Lung (tissue), 12 donors: Measurements from ENCODE around the gene SON. TPM values are rescaled to one million over a fixed set of nuclear protein-coding genes. Genes with fewer than 3 reads are reported as not detected.

Experiments
- ATAC-seq: fragments of 200-7000 bp; cut with Tn5 transposase; one replicate; pipeline ENCODE4 v1.9.1; 2020; ENCODE audit warnings: moderate number of reproducible peaks; ENCODE audit not compliant: insufficient read depth, low FRiP score
- DNase-seq, 3 donors: peaks; one replicate each; pipeline ENCODE4 v3.0.0-alpha.2; 2013 to 2017
- H3K27ac ChIP-seq, 2 donors: one replicate each; pipeline ENCODE4 v1.5.1; 2013; ENCODE audit warnings: mild to moderate bottlenecking in 2 of 2, moderate library complexity in 2 of 2, control low read depth in 1 of 2, inconsistent platforms in 1 of 2, low read depth in 1 of 2, low read length in 1 of 2
- H3K27me3 ChIP-seq, 3 donors: one replicate each; pipeline ENCODE4 v1.5.1; 2013; ENCODE audit warnings: low read length in 2 of 3; ENCODE audit not compliant: control insufficient read depth in 3 of 3, insufficient read depth in 3 of 3
- H3K36me3 ChIP-seq, 4 donors: one replicate each; pipeline ENCODE4 v1.5.1; 2013; ENCODE audit warnings: low read length in 4 of 4, mild to moderate bottlenecking in 1 of 4, moderate library complexity in 1 of 4; ENCODE audit not compliant: control insufficient read depth in 4 of 4, insufficient read depth in 4 of 4
- H3K4me1 ChIP-seq, 5 donors: one replicate each; pipeline ENCODE4 v1.5.1; 2013; ENCODE audit warnings: low read length in 5 of 5, mild to moderate bottlenecking in 2 of 5, moderate library complexity in 1 of 5; ENCODE audit not compliant: control insufficient read depth in 5 of 5, insufficient read depth in 5 of 5
- H3K4me3 ChIP-seq: one replicate; pipeline ENCODE4 v1.5.1; 2013; ENCODE audit warnings: mild to moderate bottlenecking, control low read depth, moderate library complexity
- H3K9ac ChIP-seq, 2 donors: one replicate each; pipeline ENCODE4 v1.5.1; 2013; ENCODE audit warnings: low read length in 2 of 2, control low read depth in 1 of 2; ENCODE audit not compliant: insufficient read depth in 1 of 2
- H3K9me3 ChIP-seq, 4 donors: one replicate each; pipeline ENCODE4 v1.5.1; 2013; ENCODE audit warnings: low read length in 3 of 4, mild to moderate bottlenecking in 1 of 4, moderate library complexity in 1 of 4; ENCODE audit not compliant: control insufficient read depth in 4 of 4, insufficient read depth in 3 of 4
- WGBS, 2 donors: extraction: QIAGEN DNeasy Blood & Tissue Kit; methylation state at CpG; one replicate each; pipeline ENCODE4 v1.1.7; 2013; 5-methylcytosine and 5-hydroxymethylcytosine counted together
- polyA plus RNA-seq, 2 donors: library from polyadenylated mRNA; stranded (reverse); fragments of 200-250 nt; gene quantifications; one replicate each; pipeline ENCODE4 v1.2.1, GENCODE V29; 2013
- total RNA-seq, 2 donors: library from RNA; depleted of rRNA in 1 of 2; stranded (reverse); fragments of >200 nt in 1 of 2; gene quantifications; one replicate each; pipeline ENCODE4 v1.2.1, GENCODE V29; 2014 to 2021
- TF ChIP-seq, protein P1 (sequence below): IDR thresholded peaks from 2 replicates; pipeline ENCODE4 v1.5.1; 2012; ENCODE audit warnings: mild to moderate bottlenecking; ENCODE audit errors: control extremely low read depth, extremely low read depth
- donor health status: control.
- donor health status: control.
- donor health status: Bipolar disorder and iron deficiency.
- donor health status: healthy.
- donor health status: DM: yes; HTN: yes; CAD: no.

Gene SON
- total and polyA plus RNA-seq, 4 donors, result 100 to 393 (median 192) TPM

DNA sequence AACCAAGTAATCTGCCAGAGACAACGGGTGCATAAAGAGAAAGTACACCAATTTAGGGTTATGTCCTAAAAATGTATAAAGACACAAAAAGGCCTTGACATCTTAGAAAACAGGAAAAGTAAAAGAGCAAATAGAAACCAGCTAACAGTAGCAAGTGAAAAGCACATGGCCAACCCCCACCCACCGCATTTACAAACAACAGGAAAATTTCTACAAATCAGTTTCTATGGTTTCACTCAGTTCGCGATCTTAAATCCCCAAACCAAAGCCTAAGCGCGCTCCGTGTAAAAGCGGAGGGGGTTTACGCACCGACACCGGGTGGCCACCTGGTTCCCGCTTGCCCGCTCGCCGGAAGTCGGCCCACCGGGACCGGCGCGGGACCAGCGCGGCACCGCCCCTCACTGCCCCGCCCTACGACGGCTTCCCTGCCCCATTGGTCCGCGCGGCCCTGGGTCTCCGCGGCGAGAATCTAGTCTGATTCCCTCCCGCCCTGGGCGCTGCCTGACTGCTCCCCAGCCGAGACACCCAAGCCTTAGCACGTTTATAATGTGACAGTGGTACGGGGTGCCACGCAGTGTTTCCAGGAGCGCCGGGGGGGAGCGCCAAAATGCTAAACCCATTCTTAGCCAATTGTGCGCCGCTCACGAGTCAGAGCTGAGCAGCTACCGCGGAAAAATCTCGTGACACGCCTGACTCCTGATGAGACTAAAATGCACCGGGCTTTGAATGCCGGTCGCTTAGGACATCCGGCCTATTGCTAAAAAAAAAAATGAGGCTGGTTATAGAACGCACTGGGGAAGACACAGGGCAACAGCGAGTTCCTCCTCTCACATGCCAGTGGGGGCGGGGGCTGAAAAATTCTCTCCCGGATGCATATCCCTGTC is 840 bp upstream of the SON start, which contains the start of gene GART:
Gene GART (minus strand): TSS at position 362 of the 884 bp plus-strand sequence. CDS start 2,802 bp downstream, outside the sequence.
- TF ChIP-seq, protein P1, sequence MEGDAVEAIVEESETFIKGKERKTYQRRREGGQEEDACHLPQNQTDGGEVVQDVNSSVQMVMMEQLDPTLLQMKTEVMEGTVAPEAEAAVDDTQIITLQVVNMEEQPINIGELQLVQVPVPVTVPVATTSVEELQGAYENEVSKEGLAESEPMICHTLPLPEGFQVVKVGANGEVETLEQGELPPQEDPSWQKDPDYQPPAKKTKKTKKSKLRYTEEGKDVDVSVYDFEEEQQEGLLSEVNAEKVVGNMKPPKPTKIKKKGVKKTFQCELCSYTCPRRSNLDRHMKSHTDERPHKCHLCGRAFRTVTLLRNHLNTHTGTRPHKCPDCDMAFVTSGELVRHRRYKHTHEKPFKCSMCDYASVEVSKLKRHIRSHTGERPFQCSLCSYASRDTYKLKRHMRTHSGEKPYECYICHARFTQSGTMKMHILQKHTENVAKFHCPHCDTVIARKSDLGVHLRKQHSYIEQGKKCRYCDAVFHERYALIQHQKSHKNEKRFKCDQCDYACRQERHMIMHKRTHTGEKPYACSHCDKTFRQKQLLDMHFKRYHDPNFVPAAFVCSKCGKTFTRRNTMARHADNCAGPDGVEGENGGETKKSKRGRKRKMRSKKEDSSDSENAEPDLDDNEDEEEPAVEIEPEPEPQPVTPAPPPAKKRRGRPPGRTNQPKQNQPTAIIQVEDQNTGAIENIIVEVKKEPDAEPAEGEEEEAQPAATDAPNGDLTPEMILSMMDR, result no peak
- no peaks in the 10 kb centered on the region for H3K27me3 ChIP-seq

DNA sequence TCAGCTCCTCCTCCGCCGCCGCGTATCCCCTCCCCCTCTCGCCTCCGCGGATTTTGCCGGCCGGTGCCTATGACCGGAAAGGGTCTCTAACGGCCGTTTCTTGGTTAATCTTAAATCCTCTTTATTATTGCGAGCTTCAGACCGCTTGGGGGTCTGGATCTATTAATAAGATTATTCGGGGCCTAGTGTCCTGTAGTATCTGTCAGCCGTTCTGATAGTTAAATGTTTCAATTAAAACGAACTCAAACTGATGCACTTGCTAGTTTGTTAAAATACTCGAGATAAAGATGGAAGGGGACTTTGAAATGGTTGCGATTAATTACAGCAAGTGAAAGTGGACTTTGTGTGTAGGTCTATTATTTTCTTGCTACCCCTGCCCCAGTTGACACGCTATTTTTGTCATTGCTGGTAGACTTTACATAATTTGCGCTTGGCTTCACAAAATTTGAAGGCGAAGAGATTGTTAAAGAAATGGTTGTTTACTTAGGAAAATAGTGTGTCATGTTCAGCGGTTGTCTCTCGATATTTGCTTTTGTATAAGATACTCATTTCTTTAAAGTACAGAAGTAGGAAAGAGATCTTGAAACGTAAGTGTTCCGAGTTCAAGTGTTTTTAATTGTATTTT is 779 bp downstream of the SON start:
- DNase-seq (peak in 1 of 3 donors; percentile 77), ATAC-seq (peak; percentile 38)
- H3K4me3 ChIP-seq, result peak overlapping the region; percentile 96
- WGBS, 2 donors, result 0 to 1% methylated on average over 26 of the region's 26 CpGs
- TF ChIP-seq, protein P1, result no peak
- peak overlapping the region; percentile 93 to 97 for H3K9ac ChIP-seq
- peaks cover 0 to 24% (median 6%) of the 10 kb centered on the region in 5 donors for H3K4me1 ChIP-seq
- no peaks in the 10 kb centered on the region for H3K9me3 ChIP-seq
- peaks cover 0 to 19% (median 5%) of the 10 kb centered on the region in 4 donors for H3K36me3 ChIP-seq
- no peaks in the 10 kb centered on the region for H3K27me3 ChIP-seq
- H3K27ac ChIP-seq, result peak overlapping the region; percentile 76 to 97

More for the DNA sequence above, 840 bp upstream of the SON start, which contains the start of gene GART:
- Histone ChIP-seq H3K4me1 (peaks cover 0 to 24% (median 6%) of the 10 kb centered on the region in 5 donors), H3K27ac (peak within 1 kb of the TSS; percentile 97 to 99), H3K4me3 (peak within 1 kb of the TSS; percentile 96), H3K9ac (peak within 1 kb of the TSS; percentile 98 to 100), H3K9me3 (no peaks in the 10 kb centered on the region), H3K36me3 (peaks cover under 1 to 21% (median 5%) of the 10 kb centered on the region in 4 donors)
- ATAC-seq (peak; percentile 81), DNase-seq (peak; percentile 86 to 87 (median 87))
- 0 to 1% methylated on average over 56 of the region's 56 CpGs for WGBS, 2 donors

DNA sequence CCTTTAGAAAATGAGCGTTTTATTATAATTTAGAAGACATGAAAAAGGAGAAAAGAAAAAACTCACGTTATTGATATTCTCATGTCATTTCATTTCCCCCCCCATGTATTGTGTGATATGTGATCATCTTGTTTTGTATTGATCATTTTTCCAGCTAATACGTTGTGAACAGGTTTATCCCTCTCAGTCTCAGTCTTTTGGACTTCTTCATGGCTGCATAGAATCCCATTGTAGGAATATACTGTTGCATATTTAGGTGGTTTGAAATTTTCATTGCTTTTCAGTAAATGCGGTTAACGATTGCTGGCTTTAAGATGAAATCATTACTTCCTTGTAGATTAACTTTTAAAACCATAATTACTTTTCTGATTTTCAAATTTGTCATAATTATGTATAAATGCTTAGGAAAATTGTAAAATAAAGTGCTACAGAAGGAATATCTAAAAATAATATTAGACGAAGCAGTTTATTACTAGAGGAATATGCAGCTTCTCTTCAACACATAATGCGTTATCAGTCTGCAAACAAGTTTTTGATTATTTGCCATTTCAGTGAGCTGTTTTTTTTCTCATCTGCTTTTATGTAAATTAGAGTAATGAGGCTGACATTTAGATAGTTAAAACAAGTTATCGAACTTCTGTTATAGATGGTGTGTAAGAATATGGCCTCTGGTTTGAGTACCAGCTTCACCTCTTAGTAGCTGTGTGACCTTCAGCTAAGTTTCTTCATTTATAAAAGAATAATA is 1.8 kb downstream of the SON start:
- 10 to 24% methylated on average over 8 of the region's 8 CpGs for WGBS, 2 donors
- Histone ChIP-seq H3K4me3 (no peak overlapping the region), H3K9me3 (no peaks in the 10 kb centered on the region), H3K27me3 (no peaks in the 10 kb centered on the region), H3K27ac (no peak overlapping the region), H3K36me3 (peaks cover 2 to 24% (median 6%) of the 10 kb centered on the region in 4 donors), H3K4me1 (peaks cover 0 to 24% (median 6%) of the 10 kb centered on the region in 5 donors), H3K9ac (peak overlapping the region in 1 of 2 donors; percentile 97)
- TF ChIP-seq, protein P1, result no peak
- DNase-seq (peak in 2 of 3 donors; percentile 18 to 19), ATAC-seq (no peak)
